ENCODE results near the gene R3HDM2. TPM values are rescaled to one million over a fixed set of nuclear protein-coding genes. Genes with fewer than 3 reads are reported as not detected.

R3HDM2 gene
- total and polyA plus RNA-seq, 4 donors, result 7.4 to 28.9 (median 15.1) TPM

DNA sequence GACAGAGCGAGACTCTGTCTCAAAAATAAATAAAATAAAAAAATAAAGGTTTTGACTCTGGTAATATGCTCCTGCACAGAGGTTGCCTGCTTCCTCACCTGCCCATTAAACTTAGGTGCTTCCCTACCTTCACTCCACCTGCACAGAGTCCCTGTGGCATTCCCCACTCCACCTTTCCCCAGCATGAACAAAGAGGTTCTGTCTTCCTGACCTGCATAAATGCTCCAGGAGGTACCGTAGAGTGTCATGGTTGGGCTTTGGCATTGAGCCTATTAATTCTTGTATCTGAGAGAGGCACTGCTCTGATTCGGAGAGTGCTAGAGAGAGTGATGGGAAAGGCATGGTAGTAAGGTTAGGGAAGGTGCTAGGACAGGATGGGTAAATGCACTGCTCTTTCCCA is 42.5 kb upstream of the R3HDM2 start:
- DNase-seq (ENCODE audit: low spot score), result no peak
- no peak overlapping the region for H3K9ac ChIP-seq (ENCODE audit: low read depth in 1 of 2, low read length in 2 of 2)
- H3K36me3 ChIP-seq (ENCODE audit: control insufficient read depth in 4 of 4, insufficient read depth in 3 of 4, low read depth in 1 of 4, low read length in 3 of 4), result peaks cover 0 to 2% (median 0%) of the 10 kb centered on the region in 4 donors
- H3K4me3 ChIP-seq (ENCODE audit: low read depth in 1 of 3, low read length in 3 of 3), result no peak overlapping the region
- H3K27ac ChIP-seq (ENCODE audit: low read depth in 1 of 2, low read length in 2 of 2), result no peak overlapping the region
- peaks cover 0 to 6% (median 3%) of the 10 kb centered on the region in 4 donors for H3K27me3 ChIP-seq (ENCODE audit: control insufficient read depth in 4 of 4, insufficient read depth in 4 of 4, low read length in 3 of 4)
- no peaks in the 10 kb centered on the region for H3K9me3 ChIP-seq (ENCODE audit: control insufficient read depth in 4 of 4, low read length in 3 of 4)
- no peak for TF ChIP-seq ZBTB33 (IDR thresholded peaks at IDR 0.05)
- no peak for TF ChIP-seq RXRA (IDR thresholded peaks at IDR 0.05)
- TF ChIP-seq CTCF (IDR thresholded peaks at IDR 0.05; ENCODE audit: low read depth, low read length, missing input control), result no peak
- no peak for TF ChIP-seq GABPA (IDR thresholded peaks at IDR 0.05 in 1 of 2, conservative IDR thresholded peaks at IDR 0.05 in 1 of 2)
- TF ChIP-seq YY1 (IDR thresholded peaks at IDR 0.05), result no peak
- 65% methylated on average over 3 of the region's 3 CpGs for WGBS
- H3K4me1 ChIP-seq (ENCODE audit: control insufficient read depth in 4 of 4, insufficient read depth in 4 of 4, low read length in 3 of 4), result peaks cover 4 to 20% (median 14%) of the 10 kb centered on the region in 4 donors

GRCh38 chr12:57472391-57472790 is 41.5 kb upstream of the R3HDM2 start:
- Histone ChIP-seq H3K36me3 (ENCODE audit: control insufficient read depth in 4 of 4, insufficient read depth in 3 of 4, low read depth in 1 of 4, low read length in 3 of 4) (peaks cover 0 to 2% (median 0%) of the 10 kb centered on the region in 4 donors), H3K9ac (ENCODE audit: low read depth in 1 of 2, low read length in 2 of 2) (no peak overlapping the region), H3K27me3 (ENCODE audit: control insufficient read depth in 4 of 4, insufficient read depth in 4 of 4, low read length in 3 of 4) (peaks cover 0 to 6% (median 3%) of the 10 kb centered on the region in 4 donors), H3K4me1 (ENCODE audit: control insufficient read depth in 4 of 4, insufficient read depth in 4 of 4, low read length in 3 of 4) (peaks cover 4 to 20% (median 14%) of the 10 kb centered on the region in 4 donors), H3K27ac (ENCODE audit: low read depth in 1 of 2, low read length in 2 of 2) (no peak overlapping the region), H3K9me3 (ENCODE audit: control insufficient read depth in 4 of 4, low read length in 3 of 4) (no peaks in the 10 kb centered on the region), H3K4me3 (ENCODE audit: low read depth in 1 of 3, low read length in 3 of 3) (no peak overlapping the region)
- 90% methylated on average over 3 of the region's 3 CpGs for WGBS
- TF ChIP-seq RAD21 (IDR thresholded peaks at IDR 0.05) (no peak), JUND (IDR thresholded peaks at IDR 0.05) (no peak), ZBTB33 (IDR thresholded peaks at IDR 0.05) (no peak), REST (IDR thresholded peaks at IDR 0.05) (no peak), MAX (IDR thresholded peaks at IDR 0.05) (no peak), FOXA2 (IDR thresholded peaks at IDR 0.05) (no peak), YY1 (IDR thresholded peaks at IDR 0.05) (no peak)
- DNase-seq (ENCODE audit: low spot score), result no peak

Data from liver (tissue), 9 donors.